Activated T-cell treated with anti-CD3 and anti-CD28 coated beads, Interleukin-2, amount 50 U/mL, for 1 hour (primary cell): ENCODE measurements around the gene SMARCA4.
"Not testable (repeated sequence)": the region's sequence is repeated elsewhere in the genome, so short reads cannot be mapped to it uniquely, and the experiment has no call there.

Source experiments
- DNase-seq: peaks from one replicate; pipeline ENCODE4 v3.0.0-alpha.2; 2020

SMARCA4 gene

DNA sequence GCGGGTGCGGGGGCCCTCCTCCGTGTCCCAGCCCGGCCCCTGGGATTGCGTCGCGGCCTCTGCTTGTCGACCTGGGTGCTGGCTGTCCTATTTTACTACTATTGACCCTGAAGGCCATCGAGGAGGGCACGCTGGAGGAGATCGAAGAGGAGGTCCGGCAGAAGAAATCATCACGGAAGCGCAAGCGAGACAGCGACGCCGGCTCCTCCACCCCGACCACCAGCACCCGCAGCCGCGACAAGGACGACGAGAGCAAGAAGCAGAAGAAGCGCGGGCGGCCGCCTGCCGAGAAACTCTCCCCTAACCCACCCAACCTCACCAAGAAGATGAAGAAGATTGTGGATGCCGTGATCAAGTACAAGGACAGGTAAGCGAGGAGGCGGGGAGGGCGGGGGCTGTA is 80.4 kb downstream of the SMARCA4 start:
- no peak for DNase-seq

DNA sequence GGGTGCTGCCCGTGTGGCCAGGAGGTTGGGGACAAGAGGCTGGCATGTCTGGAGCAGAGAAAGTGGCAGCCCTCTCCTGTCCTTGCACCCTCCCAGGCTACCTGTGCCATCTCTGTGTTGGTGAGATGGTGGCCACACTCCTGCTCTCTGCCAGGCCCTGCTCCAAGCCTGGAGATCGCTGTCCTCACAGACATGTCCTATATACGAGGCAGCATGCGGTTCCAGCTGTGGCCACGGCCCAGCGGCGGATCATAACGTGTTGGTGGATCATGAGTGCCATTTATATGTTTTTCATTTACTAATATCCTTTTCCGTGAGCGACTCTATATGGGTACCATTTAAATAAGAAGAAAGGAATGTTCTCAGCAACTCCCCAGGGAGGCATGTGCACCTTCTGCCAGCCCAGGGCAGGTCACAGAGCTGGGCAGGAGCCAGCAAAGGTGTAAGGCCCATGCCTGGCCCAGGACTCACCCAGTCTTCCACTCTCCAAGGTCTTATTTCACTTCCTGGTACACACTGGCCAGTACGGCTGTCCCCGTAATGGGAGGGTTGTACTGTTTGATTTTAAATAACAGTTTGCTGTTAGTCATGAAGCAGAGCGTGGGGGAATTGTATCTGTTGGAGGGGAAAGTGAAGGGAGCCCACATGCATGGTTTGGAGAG is 81.3 kb downstream of the SMARCA4 start:
- DNase-seq, result no peak

DNA sequence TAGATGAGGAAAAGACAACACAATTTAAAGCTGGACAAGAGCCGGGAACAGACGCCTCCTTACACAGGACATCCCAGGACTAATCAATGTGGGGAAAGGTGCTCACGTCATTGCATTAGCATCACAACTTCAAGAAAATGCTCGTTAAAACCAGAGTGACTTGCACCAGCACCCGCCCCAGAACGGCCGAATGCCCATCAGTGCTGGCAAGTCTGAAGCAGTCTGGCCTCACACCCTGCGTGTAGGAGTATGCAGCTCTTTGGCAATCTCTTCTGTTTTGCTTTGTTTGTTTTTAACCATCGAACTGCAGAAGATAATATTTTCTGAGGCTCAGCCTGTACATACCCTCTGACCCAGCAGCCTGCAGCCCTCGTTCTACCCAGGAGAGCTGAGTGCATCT is 83.6 kb downstream of the SMARCA4 start:
- DNase-seq, result no peak

DNA sequence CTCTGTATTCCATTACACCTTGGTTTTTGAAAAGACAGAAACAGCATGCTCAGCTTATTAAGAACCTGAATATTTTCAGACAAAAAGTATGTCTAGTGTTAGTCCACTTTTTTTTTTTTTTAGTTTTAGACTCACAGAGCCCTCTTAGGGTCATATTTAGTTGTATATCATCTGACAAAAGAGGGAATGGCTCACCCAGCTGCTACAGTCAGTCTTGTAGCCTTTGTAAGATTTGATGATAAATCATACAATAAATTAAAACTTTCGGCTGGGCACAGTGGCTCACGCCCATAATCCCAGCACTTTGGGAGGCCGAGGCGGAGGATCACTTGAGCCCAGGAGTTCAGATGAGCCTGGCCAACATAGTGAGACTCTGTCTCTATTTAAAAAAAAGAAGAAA is 84.7 kb downstream of the SMARCA4 start:
- no peak for DNase-seq

DNA sequence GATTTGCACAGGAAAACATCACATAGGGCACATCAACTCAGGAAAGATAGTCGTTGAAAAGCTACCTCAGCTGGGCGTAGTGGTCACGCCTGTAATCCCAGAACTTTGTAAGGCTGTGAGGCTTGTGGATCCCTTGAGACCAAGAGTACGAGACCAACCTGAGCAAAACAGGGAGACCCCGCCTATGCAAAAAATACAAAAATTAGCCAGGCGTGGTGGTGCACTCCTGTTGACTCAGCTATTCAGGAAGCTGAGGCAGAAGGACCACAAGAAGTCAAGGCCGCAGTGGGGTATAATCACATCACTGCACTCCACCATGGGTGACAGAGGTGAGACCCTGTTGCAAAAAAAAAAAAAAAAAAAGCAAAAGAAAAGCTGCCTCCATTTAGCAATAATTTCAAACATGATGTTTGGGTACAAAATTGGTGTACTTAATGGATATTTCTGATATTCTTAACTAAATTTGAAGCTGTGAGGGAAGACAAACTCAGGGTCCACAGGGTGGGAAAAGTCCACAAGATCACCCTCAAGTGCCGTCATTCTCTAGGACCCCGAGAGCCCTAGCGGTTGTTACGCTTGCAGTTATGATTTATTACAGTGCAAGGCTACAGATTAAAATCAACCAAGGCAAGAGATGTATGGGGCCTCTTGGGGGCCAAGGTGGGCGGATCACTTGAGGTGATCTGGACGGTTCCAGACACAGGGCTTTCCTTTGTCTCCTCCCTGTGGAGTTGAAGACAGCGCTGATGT is 86.0 kb downstream of the SMARCA4 start:
- no peak for DNase-seq

DNA sequence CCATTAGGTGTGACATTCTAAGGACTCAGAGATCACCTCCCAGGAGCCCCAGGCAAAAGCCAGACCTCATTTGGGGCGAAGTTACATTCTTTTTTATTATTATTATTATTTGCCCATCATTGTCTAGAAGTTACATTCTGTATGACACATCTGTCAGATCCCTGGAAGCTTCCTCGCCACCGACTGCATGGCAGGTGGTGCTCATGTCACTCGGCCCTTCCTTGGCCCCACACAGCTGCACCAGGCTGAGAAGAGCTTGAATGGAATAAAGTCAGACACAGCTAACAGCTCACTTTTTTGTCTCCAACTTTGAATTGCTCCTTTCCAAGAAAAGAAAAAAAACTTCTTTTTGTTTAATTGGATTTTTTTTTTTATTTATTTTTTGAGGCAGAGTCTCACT is 87.0 kb downstream of the SMARCA4 start:
- no peak for DNase-seq

DNA sequence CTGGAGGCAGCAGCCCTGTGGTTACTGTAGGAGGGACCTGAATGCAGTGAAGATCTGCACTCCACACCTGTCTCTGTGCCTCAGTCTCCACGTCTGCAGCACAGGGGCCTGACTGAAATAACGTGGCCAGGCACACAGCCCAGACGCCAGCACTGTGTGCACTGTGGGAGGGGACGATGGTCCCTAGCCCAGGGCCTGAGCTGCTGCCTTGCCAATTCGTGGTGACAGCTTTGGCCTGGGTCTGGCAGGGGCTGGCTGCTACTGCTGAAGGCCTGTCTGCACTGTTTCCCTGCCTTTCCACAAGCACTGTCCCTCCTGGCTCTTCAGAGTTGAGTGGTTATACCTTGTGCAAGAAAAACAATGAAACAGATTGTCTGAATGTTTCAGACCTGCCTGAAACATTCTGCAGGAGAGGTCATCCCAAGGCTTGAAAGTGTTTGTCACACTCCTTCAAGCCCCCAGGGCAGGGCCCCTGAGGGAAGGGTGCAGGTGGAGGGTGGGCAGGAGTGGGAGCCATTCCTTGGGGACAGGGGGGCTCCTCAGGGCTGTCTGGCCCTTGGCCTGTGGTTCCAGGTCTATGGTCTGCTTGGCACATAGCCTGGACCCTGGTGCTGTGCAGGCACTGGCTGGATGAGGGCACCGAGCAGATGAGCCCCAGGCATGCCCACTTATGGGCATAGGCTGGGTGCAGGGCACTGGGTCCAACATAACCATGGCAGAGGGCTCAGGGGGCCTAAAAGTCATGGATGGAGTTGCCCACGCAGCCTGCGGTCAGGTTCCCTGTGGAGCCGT is 89.7 kb downstream of the SMARCA4 start:
- DNase-seq, result no peak

DNA sequence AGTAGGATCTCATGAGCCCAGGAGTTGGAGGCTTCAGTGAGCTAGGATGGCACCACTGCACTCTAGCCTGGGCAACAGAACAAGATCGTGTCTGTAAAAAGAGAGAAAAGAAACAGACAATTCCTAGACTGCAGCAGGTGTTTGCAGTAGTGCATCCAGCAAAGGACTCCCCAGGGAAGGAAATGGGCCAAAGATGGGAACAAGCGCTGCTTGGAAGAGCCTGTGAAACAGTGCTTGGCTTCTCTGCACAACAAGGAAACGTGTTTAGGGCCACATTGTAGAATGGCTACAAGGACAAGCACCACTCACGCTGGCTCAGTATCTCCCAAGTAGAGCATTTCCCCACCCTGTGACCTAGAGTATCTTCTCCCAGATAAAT is 93.0 kb downstream of the SMARCA4 start:
- DNase-seq, result no peak

DNA sequence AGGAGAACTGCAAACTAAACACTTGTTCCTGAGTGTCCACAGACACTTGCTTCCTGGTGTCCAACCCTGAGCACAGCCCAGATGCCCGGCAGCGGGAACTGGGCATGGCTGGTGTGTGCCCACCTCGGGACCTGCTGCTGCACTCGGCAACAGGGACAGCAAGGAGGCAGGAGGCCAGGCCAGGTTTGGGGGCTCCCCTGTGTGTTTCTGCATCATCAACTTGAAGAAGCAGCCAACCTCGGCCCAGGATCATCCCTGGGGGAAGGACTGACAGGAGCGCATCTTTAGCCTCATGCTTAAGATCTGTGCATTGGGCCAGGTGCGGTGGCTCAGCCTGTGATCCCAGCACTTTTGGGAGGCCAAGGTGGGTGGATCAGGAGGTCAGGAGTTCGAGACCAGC is 93.4 kb downstream of the SMARCA4 start:
- DNase-seq, result no peak

DNA sequence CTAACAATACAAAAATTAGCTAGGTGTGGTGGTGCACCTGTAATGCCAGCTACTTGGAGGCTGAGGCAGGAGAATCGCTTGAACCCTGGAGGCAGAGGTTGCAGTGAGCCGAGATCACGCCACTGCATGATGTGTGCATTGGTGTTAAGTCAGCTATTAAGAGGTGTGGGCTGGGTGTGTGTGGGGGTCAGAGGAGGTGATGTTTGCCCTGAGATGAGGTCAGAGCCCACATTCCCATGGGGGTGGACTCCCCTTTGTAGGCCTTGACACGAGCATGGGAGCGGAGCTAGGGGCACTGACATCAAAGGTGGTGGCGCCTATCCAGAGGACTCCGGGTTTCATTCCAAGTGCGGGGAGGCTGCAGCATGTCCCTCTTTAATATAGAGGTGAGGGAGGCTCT is 93.8 kb downstream of the SMARCA4 start:
- DNase-seq, result no peak

DNA sequence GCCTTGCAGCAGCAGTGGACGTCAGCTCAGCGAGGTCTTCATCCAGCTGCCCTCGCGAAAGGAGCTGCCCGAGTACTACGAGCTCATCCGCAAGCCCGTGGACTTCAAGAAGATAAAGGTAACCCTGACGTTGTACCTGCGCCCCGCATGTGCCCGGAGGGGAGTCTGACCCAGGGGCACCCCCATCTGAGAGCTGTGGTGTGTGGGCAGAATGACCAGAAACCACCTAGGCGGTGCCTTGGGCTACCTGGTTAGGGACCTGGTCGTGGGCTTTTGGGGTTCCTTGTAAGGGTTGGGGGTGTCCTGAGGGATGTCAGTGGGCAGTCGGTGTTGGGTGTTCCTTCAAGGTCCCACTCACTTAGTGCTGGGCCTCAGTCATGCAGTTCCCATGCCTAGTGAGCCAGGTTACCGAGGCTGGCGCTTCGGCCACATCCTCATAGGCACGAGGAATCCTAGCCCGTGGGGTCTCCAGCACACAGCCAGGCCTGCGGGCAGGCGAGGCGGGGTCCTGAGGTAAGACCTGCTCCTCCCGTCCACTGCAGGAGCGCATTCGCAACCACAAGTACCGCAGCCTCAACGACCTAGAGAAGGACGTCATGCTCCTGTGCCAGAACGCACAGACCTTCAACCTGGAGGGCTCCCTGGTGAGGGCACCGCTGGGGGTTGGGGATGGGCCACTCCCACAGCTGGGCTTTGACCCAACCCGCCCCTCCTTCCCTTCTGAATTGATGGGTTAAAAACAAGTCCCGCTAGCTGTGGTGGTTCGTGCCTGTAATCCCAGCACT is 97.6 kb downstream of the SMARCA4 start:
- no peak for DNase-seq

DNA sequence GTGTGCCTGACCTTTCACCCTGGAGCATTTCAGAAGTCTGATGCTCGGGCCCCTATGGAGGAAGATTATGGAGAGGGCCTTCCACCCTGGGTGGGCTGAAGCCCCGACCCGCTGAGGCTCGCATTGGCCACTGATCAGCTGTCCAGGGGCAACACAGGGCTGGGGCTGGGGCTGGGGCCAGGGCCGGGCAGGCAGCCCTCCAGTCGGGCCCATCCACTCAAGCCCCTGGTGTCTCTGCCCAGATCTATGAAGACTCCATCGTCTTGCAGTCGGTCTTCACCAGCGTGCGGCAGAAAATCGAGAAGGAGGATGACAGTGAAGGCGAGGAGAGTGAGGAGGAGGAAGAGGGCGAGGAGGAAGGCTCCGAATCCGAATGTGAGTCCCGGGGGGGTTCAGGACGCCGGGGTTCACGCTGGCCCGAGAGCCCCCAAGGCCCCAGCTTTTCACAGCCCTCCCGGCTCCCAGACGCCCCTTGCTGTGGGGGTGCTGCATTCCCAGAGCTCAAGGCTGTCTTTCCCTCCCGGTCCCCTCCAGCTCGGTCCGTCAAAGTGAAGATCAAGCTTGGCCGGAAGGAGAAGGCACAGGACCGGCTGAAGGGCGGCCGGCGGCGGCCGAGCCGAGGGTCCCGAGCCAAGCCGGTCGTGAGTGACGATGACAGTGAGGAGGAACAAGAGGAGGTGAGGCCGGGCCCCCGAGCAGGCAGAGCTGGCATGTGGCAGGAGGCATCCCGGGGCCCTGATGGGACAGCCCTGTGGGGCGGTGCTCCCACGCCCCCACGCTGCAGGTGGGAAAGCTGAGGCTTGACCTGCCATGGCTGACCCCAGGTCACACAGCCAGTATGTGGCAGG is 98.9 kb downstream of the SMARCA4 start:
- DNase-seq, result no peak

DNA sequence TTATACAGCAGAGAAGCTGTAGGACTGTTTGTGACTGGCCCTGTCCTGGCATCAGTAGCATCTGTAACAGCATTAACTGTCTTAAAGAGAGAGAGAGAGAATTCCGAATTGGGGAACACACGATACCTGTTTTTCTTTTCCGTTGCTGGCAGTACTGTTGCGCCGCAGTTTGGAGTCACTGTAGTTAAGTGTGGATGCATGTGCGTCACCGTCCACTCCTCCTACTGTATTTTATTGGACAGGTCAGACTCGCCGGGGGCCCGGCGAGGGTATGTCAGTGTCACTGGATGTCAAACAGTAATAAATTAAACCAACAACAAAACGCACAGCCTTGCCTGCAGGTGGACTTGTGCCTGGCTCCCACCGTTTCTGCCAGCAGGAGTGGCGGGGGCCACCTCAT is 101.1 kb downstream of the SMARCA4 start:
- DNase-seq, result no peak

DNA sequence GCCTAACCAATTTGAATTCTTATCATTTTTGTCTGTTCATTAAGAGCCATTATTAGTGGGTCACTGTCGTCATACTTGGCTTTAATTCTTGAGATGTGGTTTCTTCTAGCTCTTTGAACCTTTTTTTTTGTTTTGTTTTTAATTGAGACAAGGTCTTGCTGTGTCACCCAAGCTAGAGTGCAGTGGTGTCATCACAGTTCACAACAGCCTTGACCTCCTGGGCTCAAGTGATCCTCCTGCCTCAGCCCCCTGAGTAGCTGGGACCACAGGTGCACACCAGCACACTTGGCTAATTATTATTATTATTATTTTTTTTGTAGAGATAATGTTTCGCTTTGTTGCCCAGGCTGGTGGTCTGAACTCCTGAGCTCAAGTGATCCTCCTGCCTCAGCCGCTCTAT is 102.6 kb downstream of the SMARCA4 start:
- DNase-seq, result no peak

DNA sequence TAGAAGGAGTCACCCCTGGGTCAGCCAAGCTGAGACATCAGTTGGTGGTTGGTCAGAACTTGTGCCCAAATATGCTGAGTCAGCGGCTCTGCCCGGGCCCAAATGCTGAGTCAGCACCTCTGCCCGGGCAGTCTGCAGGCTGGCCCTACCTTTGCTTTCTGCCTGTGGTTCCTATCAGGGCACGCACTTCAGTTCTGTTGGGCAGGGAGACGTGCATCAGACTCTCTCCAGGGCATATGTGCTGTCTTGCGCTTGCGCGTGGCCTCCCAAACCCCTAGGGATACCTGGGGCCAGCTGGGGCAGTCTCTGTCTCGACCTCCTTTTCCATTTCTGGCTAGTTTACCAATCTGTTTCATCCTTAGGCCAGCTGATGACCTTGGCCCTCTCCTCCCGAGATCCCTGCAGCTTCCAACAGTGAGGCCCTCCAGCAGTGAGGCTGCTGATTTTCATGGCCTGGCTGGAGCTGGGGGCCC is 104.0 kb downstream of the SMARCA4 start:
- DNase-seq, result no peak

DNA sequence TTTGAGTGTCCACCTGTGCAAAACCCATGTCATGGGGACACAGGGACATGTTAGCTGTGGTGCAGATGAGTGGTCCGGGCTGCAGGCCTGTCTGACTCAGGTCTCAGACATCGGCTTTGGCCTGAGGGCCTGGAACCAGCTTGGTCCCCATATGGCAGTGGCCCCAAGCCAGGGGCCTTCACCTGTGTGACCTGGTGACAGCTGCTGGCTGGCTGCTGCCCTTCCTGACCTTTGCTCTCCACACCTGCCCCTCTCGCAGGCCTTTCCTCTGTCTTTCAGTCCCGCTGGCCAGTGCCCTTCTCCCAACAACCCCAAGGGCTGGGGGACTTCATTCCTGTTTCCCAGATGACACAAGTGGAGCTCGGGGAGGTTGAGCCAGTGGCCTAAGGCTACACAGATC is 105.5 kb downstream of the SMARCA4 start:
- no peak for DNase-seq

DNA sequence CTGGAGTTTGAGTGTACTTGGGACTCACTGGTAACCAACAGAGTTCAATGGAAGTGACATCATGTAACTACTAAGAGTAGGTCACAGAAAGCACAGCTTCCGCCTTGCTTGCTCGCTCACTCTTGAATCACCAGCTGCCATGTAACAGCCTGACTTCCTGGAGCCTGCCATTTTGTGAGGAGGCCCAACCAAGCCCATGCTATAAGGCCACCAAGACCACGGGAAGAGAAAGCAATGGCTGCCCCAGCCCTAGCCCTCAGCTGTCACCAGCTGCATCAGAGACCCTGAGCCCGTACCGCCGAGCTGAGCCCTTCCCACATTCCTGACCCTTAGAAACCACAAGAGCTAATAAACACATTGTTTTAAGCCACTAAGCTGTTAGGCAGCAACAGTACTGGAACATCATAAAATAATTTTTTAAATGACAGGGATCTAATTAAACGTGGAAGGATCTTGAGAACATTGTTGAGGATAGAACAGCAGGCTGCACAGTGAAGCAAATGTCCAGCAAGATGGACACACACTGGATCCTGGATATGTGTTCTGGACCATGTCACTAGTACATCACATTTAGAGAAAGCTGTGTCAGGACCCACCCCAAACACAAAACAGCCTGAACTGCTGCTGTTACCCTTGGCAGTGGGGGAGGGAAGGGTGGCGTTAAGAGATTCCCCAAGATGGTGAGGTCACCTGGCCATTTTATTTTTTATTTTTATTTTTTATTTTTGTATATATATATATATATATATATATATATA is 106.7 kb downstream of the SMARCA4 start:
- DNase-seq, result no peak

DNA sequence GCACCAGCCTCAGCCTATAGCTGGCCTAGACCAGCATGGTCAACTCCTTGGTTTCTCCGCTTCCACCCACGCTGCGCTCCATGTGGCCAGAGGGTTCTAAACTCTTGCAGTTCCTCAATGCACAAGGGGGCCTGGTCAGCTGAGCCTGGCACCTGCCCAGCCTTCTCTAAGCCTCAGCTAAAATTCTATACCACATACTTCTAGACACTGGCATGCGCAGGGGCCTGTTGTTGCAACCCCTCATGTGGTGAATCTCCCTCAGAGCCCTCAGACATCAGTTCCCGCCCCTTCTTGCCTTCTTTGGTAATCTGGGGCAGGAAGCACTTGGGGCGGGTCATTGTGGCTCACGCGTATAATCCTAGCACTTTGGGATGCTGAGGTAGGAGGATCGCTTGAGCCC is 108.7 kb downstream of the SMARCA4 start:
- no peak for DNase-seq

DNA sequence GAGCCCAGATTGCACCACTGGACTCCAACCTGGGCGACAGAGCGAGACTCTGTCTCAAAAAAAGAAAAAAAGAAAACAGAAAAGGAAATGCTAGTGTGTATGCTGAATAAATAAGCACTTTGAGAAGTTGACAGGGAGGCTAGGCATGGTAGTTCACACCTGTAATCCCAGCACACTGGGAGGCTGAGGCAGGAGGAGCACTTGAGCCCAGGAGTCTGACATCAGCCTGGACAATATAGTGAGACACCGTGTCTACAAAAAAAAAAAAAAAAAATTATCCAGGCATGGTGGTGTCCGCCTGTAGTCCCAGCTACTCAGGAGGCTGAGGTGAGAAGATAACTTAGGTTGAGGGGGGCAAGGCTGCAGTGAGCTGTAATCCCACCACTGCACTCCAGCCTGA is 109.3 kb downstream of the SMARCA4 start:
- no peak for DNase-seq

DNA sequence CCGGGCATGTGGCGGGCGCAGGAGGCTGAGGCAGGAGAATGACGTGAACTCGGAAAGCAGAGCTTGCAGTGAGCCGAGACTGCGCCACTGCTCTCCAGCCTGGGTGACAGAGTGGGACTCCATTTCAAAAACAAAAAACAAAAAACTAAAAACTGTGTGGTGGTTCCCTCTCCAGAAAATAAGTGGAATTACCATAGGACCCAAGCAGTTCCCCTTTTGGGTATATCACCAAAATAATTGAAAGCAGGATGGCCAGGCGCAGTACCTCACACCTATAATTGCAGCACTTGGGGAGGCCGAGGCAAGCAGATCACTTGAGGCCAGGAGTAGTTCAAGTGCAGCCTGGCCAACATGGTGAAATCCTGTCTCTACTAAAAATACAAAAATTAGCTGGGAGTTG is 112.7 kb downstream of the SMARCA4 start:
- no peak for DNase-seq

DNA sequence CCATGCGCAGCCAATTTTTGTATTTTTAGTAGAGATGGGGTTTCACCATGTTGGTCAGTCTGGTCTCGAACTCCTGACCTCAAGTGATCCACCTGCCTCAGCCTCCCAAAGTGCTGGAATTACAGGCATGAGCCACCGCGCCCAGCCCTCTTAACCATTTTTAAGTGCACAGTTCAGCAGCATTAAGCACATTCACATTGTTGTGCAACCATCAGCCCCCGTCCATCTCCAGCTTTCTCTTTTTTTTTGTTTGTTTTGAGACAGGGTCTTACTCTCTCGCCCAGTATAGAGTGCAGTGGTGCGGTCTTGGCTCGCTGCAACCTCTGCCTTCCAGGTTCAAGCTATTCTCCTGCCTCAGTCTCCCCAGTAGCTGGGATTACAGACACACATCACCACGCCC is 116.0 kb downstream of the SMARCA4 start:
- DNase-seq, result not testable (repeated sequence)
